Heart right ventricle (tissue), 16 donors: Measurements from ENCODE around the gene GNG11. TPM values are rescaled to one million over a fixed set of nuclear protein-coding genes. Genes with fewer than 3 reads are reported as not detected.

ENCODE experiments used
- ATAC-seq, 8 donors: fragments of 200-7000 bp; cut with Tn5 transposase; one replicate each; pipeline ENCODE4 v1.9.1; 2020; ENCODE audit warnings: mild to moderate bottlenecking in 8 of 8, moderate library complexity in 8 of 8, moderate number of reproducible peaks in 1 of 8
- DNase-seq, 2 donors: peaks; one replicate each; pipeline ENCODE4 v3.0.0-alpha.2; 2020
- H3K27ac ChIP-seq, 10 donors: fragments of 200-600 bp; sonication (generic) in 2 of 10; one replicate each; pipeline versions ENCODE4 v1.5.0 to v1.8.0; 2020 to 2022; ENCODE audit warnings: mild to moderate bottlenecking in 3 of 10
- H3K27me3 ChIP-seq, 7 donors: fragments of 200-600 bp; one replicate each; pipeline ENCODE4 v1.8.0; 2021 to 2022; ENCODE audit warnings: mild to moderate bottlenecking in 2 of 7
- H3K36me3 ChIP-seq, 9 donors: fragments of 200-600 bp; sonication (generic) in 1 of 9; one replicate each; pipeline versions ENCODE4 v1.5.0 to v1.8.0; 2020 to 2022; ENCODE audit warnings: mild to moderate bottlenecking in 2 of 9
- H3K4me1 ChIP-seq, 9 donors: fragments of 200-600 bp; sonication (generic) in 1 of 9; one replicate each; pipeline versions ENCODE4 v1.5.0 to v1.8.0; 2020 to 2022; ENCODE audit warnings: mild to moderate bottlenecking in 4 of 9
- H3K4me3 ChIP-seq, 10 donors: fragments of 200-600 bp; sonication (generic) in 2 of 10; one replicate each; pipeline versions ENCODE4 v1.5.0 to v1.8.0; 2020 to 2022; ENCODE audit warnings: mild to moderate bottlenecking in 7 of 10, moderate library complexity in 2 of 10
- H3K9me3 ChIP-seq, 11 donors: fragments of 200-600 bp in 10 of 11; sonication (generic) in 2 of 11; one replicate each; pipeline versions ENCODE4 v1.5.0 to v1.8.0; 2013 to 2022; ENCODE audit warnings: mild to moderate bottlenecking in 2 of 11, control low read depth in 1 of 11, moderate library complexity in 1 of 11
- CTCF ChIP-seq, 9 donors: fragments of 200-600 bp; sonication (generic) in 2 of 9; IDR thresholded peaks; one replicate each; pipeline versions ENCODE4 v1.5.0 to v1.8.0; 2021 to 2022; ENCODE audit warnings: antibody characterized with exemption in 9 of 9, mild to moderate bottlenecking in 5 of 9, moderate library complexity in 1 of 9
- WGBS, 2 donors: extraction: QIAGEN DNeasy Blood & Tissue Kit; methylation state at CpG; one replicate each; pipeline ENCODE4 v1.1.7; 2013; ENCODE audit warnings: inconsistent platforms in 1 of 2; 5-methylcytosine and 5-hydroxymethylcytosine counted together
- intact Hi-C, 10 donors: fragments of 100-400 bp; cut with DNase I; formaldehyde crosslinking; loops; one replicate each; pipeline versions ENCODE4 v1.11.1 to v1.14.2; 2022
- polyA plus RNA-seq, 2 donors: library from polyadenylated mRNA; stranded (reverse); fragments of 200-250 nt; gene quantifications; one replicate each; pipeline ENCODE4 v1.2.3, GENCODE V29; 2013
- total RNA-seq, 10 donors: library from RNA; stranded (reverse); fragmentation: NEBNext Ultra II Directional in 3 of 10; extraction: Animal tissue kit (Norgen Biotek cat#: 25700) in 3 of 10; gene quantifications; one replicate each; pipeline versions ENCODE4 v1.2.1 to v1.2.4, GENCODE V29; 2021 to 2023
- donor health status: Arrhythmogenic right ventricular cardiomyopathy.
- donor health status: ischemic (EF 13 %, LVEDD 7.1; RV severe dilation, severe dysfunction).
- donor health status: healthy with polysubstance abuse.
- donor health status: DM: no; HTN: yes; CAD: no.
- donor health status: DM: no; HTN: no; CAD: no.
- donor health status: ischemic (EF 25% LVEDD 6.9; RV normal size, moderate dysfunction).
- donor health status: ischemic (EF 25% LVEDD 5.7; RV mildly dilated, moderate dysfunction).
- donor health status: healthy.
- donor health status: DM: yes; HTN: yes; CAD: no.
- donor health status: Ischemic cardiomyopathy.
- donor health status: ischemic (EF 35%, LVEDD 5.7; RV mildly dilated, moderate dysfunction).
- donor health status: nonischemic (EF 11% LVEDD 7.7; RV severe dilation, severe dysfunction).
- donor health status: DM: yes; HTN: yes; CAD: no.
- donor health status: PGD.
- donor health status: ischemic (EF 29% LVEDD 5.4; RV normal size, mild dysfunction).
- donor health status: nonischemic (EF 23%, LVEDD 6.1; RV moderate dilation, normal function).

GNG11 gene
- total and polyA plus RNA-seq, 12 donors = 10.6 to 52.7 (median 16.4) TPM

GRCh38 chr7:93889261-93889660 lies 32.3 kb upstream of the GNG11 start:
- 88 to 92% methylated on average over 3 of the region's 3 CpGs for WGBS, 2 donors
- DNase-seq (no peak), ATAC-seq (no peak)
- no peak for TF ChIP-seq CTCF (IDR thresholded peaks at IDR 0.05)
- no peaks in the 10 kb centered on the region for H3K9me3 ChIP-seq
- peak overlapping the region in 5 of 10 donors; percentile 62 to 68 (median 65) for H3K4me3 ChIP-seq
- peaks cover 0 to 33% (median 9%) of the 10 kb centered on the region in 7 donors for H3K27me3 ChIP-seq
- intact Hi-C loops = loop anchor here in 1 of 10 donors (5.0 kb wide), 1 partner anchor 198 kb away; no protein-coding TSS in a partner anchor
- peaks cover 0 to 13% (median 0%) of the 10 kb centered on the region in 9 donors for H3K4me1 ChIP-seq
- no peak overlapping the region for H3K27ac ChIP-seq
- H3K36me3 ChIP-seq = no peaks in the 10 kb centered on the region

GRCh38 chr7:93890041-93890463 lies 31.5 kb upstream of the GNG11 start:
- Histone ChIP-seq H3K27ac (peak overlapping the region in 9 of 10 donors; percentile 13 to 66 (median 46)), H3K27me3 (peaks cover 0 to 33% (median 9%) of the 10 kb centered on the region in 7 donors), H3K36me3 (no peaks in the 10 kb centered on the region), H3K4me3 (peak overlapping the region; percentile 41 to 68 (median 62)), H3K4me1 (peaks cover 0 to 21% (median 7%) of the 10 kb centered on the region in 9 donors), H3K9me3 (no peaks in the 10 kb centered on the region)
- peak in 1 of 9 donors; percentile 6 for TF ChIP-seq CTCF (IDR thresholded peaks at IDR 0.05)
- peak in 7 of 8 donors; percentile 39 to 77 (median 61) for ATAC-seq
- peak in 1 of 2 donors; percentile 17 for DNase-seq
- 1 to 2% methylated on average over 28 of the region's 28 CpGs for WGBS, 2 donors
- intact Hi-C loops = loop anchor here in 2 of 10 donors (10.0 kb wide), 2 partner anchors 325 to 545 kb away; no protein-coding TSS in a partner anchor

GRCh38 chr7:93890464-93891068 lies 31.0 kb upstream of the GNG11 start, which contains the start of gene TFPI2:
TFPI2 (minus strand) TSS chr7:93890753; CDS start chr7:93890678, 75 bp downstream.
- 1% methylated on average over 49 of the region's 49 CpGs for WGBS, 2 donors
- intact Hi-C loops = loop anchor here in 2 of 10 donors (10.0 kb wide), 2 partner anchors 324 to 544 kb away; no protein-coding TSS in a partner anchor
- DNase-seq (peak; percentile 15 to 47), ATAC-seq (peak; percentile 62 to 85 (median 79))
- peaks cover 0 to 26% (median 11%) of the 10 kb centered on the region in 9 donors for H3K4me1 ChIP-seq
- no peaks in the 10 kb centered on the region for H3K36me3 ChIP-seq
- peaks cover 0 to 33% (median 9%) of the 10 kb centered on the region in 7 donors for H3K27me3 ChIP-seq
- H3K27ac ChIP-seq = peak within 1 kb of the TSS in 9 of 10 donors; percentile 13 to 66 (median 46)
- no peaks in the 10 kb centered on the region for H3K9me3 ChIP-seq
- peak within 1 kb of the TSS; percentile 41 to 68 (median 62) for H3K4me3 ChIP-seq
- TF ChIP-seq CTCF (IDR thresholded peaks at IDR 0.05) = peak in 3 of 9 donors; percentile 18 to 41 (median 24)

GRCh38 chr7:93894426-93894825 lies 27.1 kb upstream of the GNG11 start:
- peaks cover 0 to 27% (median 11%) of the 10 kb centered on the region in 9 donors for H3K4me1 ChIP-seq
- no peak overlapping the region for H3K27ac ChIP-seq
- DNase-seq (no peak), ATAC-seq (no peak)
- no peak for TF ChIP-seq CTCF (IDR thresholded peaks at IDR 0.05)
- H3K9me3 ChIP-seq = no peaks in the 10 kb centered on the region
- H3K36me3 ChIP-seq = no peaks in the 10 kb centered on the region
- peaks cover 0 to 32% (median 9%) of the 10 kb centered on the region in 7 donors for H3K27me3 ChIP-seq
- WGBS, 2 donors = 43 to 62% methylated on average over 1 of the region's 1 CpG
- intact Hi-C loops = loop anchor here in 2 of 10 donors (10.0 kb wide), 2 partner anchors 320 to 540 kb away; no protein-coding TSS in a partner anchor
- no peak overlapping the region for H3K4me3 ChIP-seq
